ENCODE results near the gene DPH3. TPM values are rescaled to one million over a fixed set of nuclear protein-coding genes. Genes with fewer than 3 reads are reported as not detected.

DPH3 gene
- polyA plus RNA-seq, 1 donor (not counting 4 experiments of a cell fraction or from before 2014, with no cell fraction given), result 36.7 TPM

- H3K4me3 ChIP-seq (ENCODE audit: control insufficient read depth in 2 of 3, extremely low read depth in 1 of 3, insufficient read depth in 2 of 3, low read depth in 1 of 3, low read length in 3 of 3), result no peak overlapping the region
- H3K9me1 ChIP-seq (ENCODE audit: control insufficient read depth, extremely low read depth, insufficient read depth, low read length), result no peaks in the 10 kb centered on the region
- FAIRE-seq (no peak), DNase-seq (ENCODE audit: low read depth, low spot score) (no peak)
- no peaks in the 10 kb centered on the region for H4K20me1 ChIP-seq (ENCODE audit: control insufficient read depth, extremely low read depth, insufficient read depth, low read length)
- no peaks in the 10 kb centered on the region for H3K36me3 ChIP-seq (ENCODE audit: control insufficient read depth in 2 of 2, extremely low read depth in 1 of 2, insufficient read depth in 2 of 2, low read length in 2 of 2)
- dilution Hi-C loops (cut with MboI; ENCODE audit: extremely low pct_ligation_motif_present, low sequenced_read_pairs), result no loop called here
- no peak overlapping the region for H3K27ac ChIP-seq (ENCODE audit: control insufficient read depth, insufficient read depth, low read length)
- TF ChIP-seq EZH2 (IDR thresholded peaks at IDR 0.05; ENCODE audit: low read length), result no peak
- no peak for TF ChIP-seq CTCF (optimal IDR thresholded peaks at IDR 0.05 in 1 of 3, IDR thresholded peaks at IDR 0.05 in 1 of 3, conservative IDR thresholded peaks at IDR 0.05 in 1 of 3; ENCODE audit: extremely low read depth in 1 of 3, insufficient read depth in 2 of 3, low read length in 3 of 3)
- H3K27me3 ChIP-seq (ENCODE audit: control insufficient read depth, extremely low read depth, insufficient read depth, low read length), result no peaks in the 10 kb centered on the region
- H3K79me2 ChIP-seq (ENCODE audit: control insufficient read depth, insufficient read depth, low read length), result no peaks in the 10 kb centered on the region
- H3K4me1 ChIP-seq (ENCODE audit: control insufficient read depth, extremely low read depth, insufficient read depth, low read length), result peaks cover 5% of the 10 kb centered on the region
- no peak overlapping the region for H3K4me2 ChIP-seq (ENCODE audit: control insufficient read depth, extremely low read depth, insufficient read depth, low read depth, low read length)
- H2AFZ ChIP-seq (ENCODE audit: control insufficient read depth, low read length), result no peak overlapping the region
- H3K9me3 ChIP-seq (ENCODE audit: control insufficient read depth, low read depth, low read length), result no peaks in the 10 kb centered on the region
- H3K9ac ChIP-seq (ENCODE audit: control insufficient read depth, extremely low read depth, insufficient read depth, low read length), result no peak overlapping the region
These were observed 28.6 kb downstream of the DPH3 start for GRCh38 chr3:16236030-16236639.

- dilution Hi-C loops (cut with MboI; ENCODE audit: extremely low pct_ligation_motif_present, low sequenced_read_pairs), result no loop called here
- H3K9me3 ChIP-seq (ENCODE audit: control insufficient read depth, low read depth, low read length), result no peaks in the 10 kb centered on the region
- no peaks in the 10 kb centered on the region for H3K9me1 ChIP-seq (ENCODE audit: control insufficient read depth, extremely low read depth, insufficient read depth, low read length)
- no peak overlapping the region for H2AFZ ChIP-seq (ENCODE audit: control insufficient read depth, low read length)
- FAIRE-seq, result no peak
- H3K79me2 ChIP-seq (ENCODE audit: control insufficient read depth, insufficient read depth, low read length), result no peaks in the 10 kb centered on the region
- no peak overlapping the region for H3K27ac ChIP-seq (ENCODE audit: control insufficient read depth, insufficient read depth, low read length)
- H3K4me3 ChIP-seq (ENCODE audit: control insufficient read depth in 2 of 3, extremely low read depth in 1 of 3, insufficient read depth in 2 of 3, low read depth in 1 of 3, low read length in 3 of 3), result no peak overlapping the region
- H3K9ac ChIP-seq (ENCODE audit: control insufficient read depth, extremely low read depth, insufficient read depth, low read length), result no peak overlapping the region
- H3K36me3 ChIP-seq (ENCODE audit: control insufficient read depth in 2 of 2, extremely low read depth in 1 of 2, insufficient read depth in 2 of 2, low read length in 2 of 2), result no peaks in the 10 kb centered on the region
- TF ChIP-seq CTCF (optimal IDR thresholded peaks at IDR 0.05 in 1 of 3, IDR thresholded peaks at IDR 0.05 in 1 of 3, conservative IDR thresholded peaks at IDR 0.05 in 1 of 3; ENCODE audit: extremely low read depth in 1 of 3, insufficient read depth in 2 of 3, low read length in 3 of 3) (no peak), EZH2 (IDR thresholded peaks at IDR 0.05; ENCODE audit: low read length) (no peak)
- H3K4me2 ChIP-seq (ENCODE audit: control insufficient read depth, extremely low read depth, insufficient read depth, low read depth, low read length), result no peak overlapping the region
- no peak for DNase-seq (ENCODE audit: low read depth, low spot score)
- no peaks in the 10 kb centered on the region for H3K4me1 ChIP-seq (ENCODE audit: control insufficient read depth, extremely low read depth, insufficient read depth, low read length)
- H4K20me1 ChIP-seq (ENCODE audit: control insufficient read depth, extremely low read depth, insufficient read depth, low read length), result no peaks in the 10 kb centered on the region
- H3K27me3 ChIP-seq (ENCODE audit: control insufficient read depth, extremely low read depth, insufficient read depth, low read length), result no peaks in the 10 kb centered on the region
These were observed 30.5 kb downstream of the DPH3 start for GRCh38 chr3:16234281-16234680.
